LNCaP clone FGC (cell line): ENCODE data around the gene SORCS2.

Experiments
- DNase-seq: peaks from one replicate; pipeline ENCODE4 v3.0.0-alpha.2; 2011; ENCODE audit warnings: low read depth
- H3K4me3 ChIP-seq: 2 replicates; pipeline ENCODE4 v1.5.1; 2011; ENCODE audit warnings: mild to moderate bottlenecking, low read depth, low read length, control low read depth
- CTCF ChIP-seq: IDR thresholded peaks from 2 replicates; pipeline ENCODE4 v1.5.1; 2012; ENCODE audit warnings: mild to moderate bottlenecking; ENCODE audit not compliant: control insufficient read depth, insufficient read depth; ENCODE audit errors: extremely low read depth

Gene SORCS2

GRCh38 chr4:7768736-7769135 is 576.4 kb downstream of the SORCS2 start:
- no peak for DNase-seq

GRCh38 chr4:7769396-7770223 is 577.3 kb downstream of the SORCS2 start:
- TF ChIP-seq CTCF: no peak
- no peak for DNase-seq

More at GRCh38 chr4:7768736-7769135, 576.4 kb downstream of the SORCS2 start:
- H3K4me3 ChIP-seq: no peak overlapping the region
- TF ChIP-seq CTCF: no peak

GRCh38 chr4:7770224-7771050 is 578.1 kb downstream of the SORCS2 start:
- peak; percentile 75 for TF ChIP-seq CTCF
- no peak overlapping the region for H3K4me3 ChIP-seq
- no peak for DNase-seq

More at GRCh38 chr4:7769396-7770223, 577.3 kb downstream of the SORCS2 start:
- no peak overlapping the region for H3K4me3 ChIP-seq

GRCh38 chr4:7771056-7771455 is 578.7 kb downstream of the SORCS2 start:
- no peak for TF ChIP-seq CTCF
- DNase-seq: no peak
- H3K4me3 ChIP-seq: no peak overlapping the region

- no peak overlapping the region for H3K4me3 ChIP-seq
- no peak for TF ChIP-seq CTCF
- no peak for DNase-seq
These were observed 579.5 kb downstream of the SORCS2 start for GRCh38 chr4:7771541-7772507.

GRCh38 chr4:7772711-7773385 is 580.5 kb downstream of the SORCS2 start:
- no peak for TF ChIP-seq CTCF
- no peak overlapping the region for H3K4me3 ChIP-seq
- no peak for DNase-seq
